Calu3 (cell line): ENCODE data around the gene CHMP6. TPM values are rescaled to one million over a fixed set of nuclear protein-coding genes. Genes with fewer than 3 reads are reported as not detected.

Experiments
- BruUV-seq: library from RNA; stranded (reverse); fragments of 400-500 nt; replicated peaks from 2 replicates; lab custom pipeline; 2021; lab: Mats Ljungman, UMichigan
- CTCF ChIA-PET: fragments of 300-600 bp; sonication (Branson Sonifier 250); formaldehyde crosslinking; loops from one replicate; lab custom pipeline; 2022; ENCODE audit warnings: antibody characterized with exemption; lab: Charles Lee
- DNase-seq: peaks from one replicate; pipeline ENCODE4 v3.0.0; 2022
- H3K27ac Mint-ChIP-seq: one replicate; pipeline ENCODE4 v1.8.0; 2022; ENCODE audit warnings: mixed read lengths; ENCODE audit not compliant: unreplicated experiment
- H3K27me3 Mint-ChIP-seq: one replicate; pipeline ENCODE4 v1.8.0; 2022; ENCODE audit warnings: mixed read lengths; ENCODE audit not compliant: unreplicated experiment
- H3K36me3 Mint-ChIP-seq: one replicate; pipeline ENCODE4 v1.8.0; 2022; ENCODE audit warnings: mild to moderate bottlenecking, moderate library complexity, mixed read lengths; ENCODE audit not compliant: insufficient read depth, unreplicated experiment
- H3K4me1 Mint-ChIP-seq: one replicate; pipeline ENCODE4 v1.8.0; 2022; ENCODE audit warnings: mild to moderate bottlenecking, low read depth, mixed read lengths; ENCODE audit not compliant: unreplicated experiment
- H3K4me3 Mint-ChIP-seq: one replicate; pipeline ENCODE4 v1.8.0; 2022; ENCODE audit warnings: mild to moderate bottlenecking, low read depth, moderate library complexity, mixed read lengths; ENCODE audit not compliant: unreplicated experiment
- H3K9me3 Mint-ChIP-seq: one replicate; pipeline ENCODE4 v1.8.0; 2022; ENCODE audit warnings: low read depth, mixed read lengths; ENCODE audit not compliant: unreplicated experiment
- intact Hi-C: fragments of 100-400 bp; cut with micrococcal nuclease; formaldehyde crosslinking; loops from one replicate; pipeline ENCODE4 v1.10.0; 2022; ENCODE audit not compliant: unreplicated experiment
- total RNA-seq: library from RNA; stranded (reverse); gene quantifications from 2 replicates; pipeline ENCODE4 v1.2.3, GENCODE V29; 2022
- TF ChIP-seq, protein P1 (sequence below): fragments of 200-600 bp; IDR thresholded peaks from one replicate; pipeline ENCODE4 v1.8.0; 2022; ENCODE audit warnings: antibody characterized with exemption; ENCODE audit not compliant: unreplicated experiment

The CHMP6 gene
- total RNA-seq, 1 experiment from 2014 or later, result 27.9 TPM

DNA sequence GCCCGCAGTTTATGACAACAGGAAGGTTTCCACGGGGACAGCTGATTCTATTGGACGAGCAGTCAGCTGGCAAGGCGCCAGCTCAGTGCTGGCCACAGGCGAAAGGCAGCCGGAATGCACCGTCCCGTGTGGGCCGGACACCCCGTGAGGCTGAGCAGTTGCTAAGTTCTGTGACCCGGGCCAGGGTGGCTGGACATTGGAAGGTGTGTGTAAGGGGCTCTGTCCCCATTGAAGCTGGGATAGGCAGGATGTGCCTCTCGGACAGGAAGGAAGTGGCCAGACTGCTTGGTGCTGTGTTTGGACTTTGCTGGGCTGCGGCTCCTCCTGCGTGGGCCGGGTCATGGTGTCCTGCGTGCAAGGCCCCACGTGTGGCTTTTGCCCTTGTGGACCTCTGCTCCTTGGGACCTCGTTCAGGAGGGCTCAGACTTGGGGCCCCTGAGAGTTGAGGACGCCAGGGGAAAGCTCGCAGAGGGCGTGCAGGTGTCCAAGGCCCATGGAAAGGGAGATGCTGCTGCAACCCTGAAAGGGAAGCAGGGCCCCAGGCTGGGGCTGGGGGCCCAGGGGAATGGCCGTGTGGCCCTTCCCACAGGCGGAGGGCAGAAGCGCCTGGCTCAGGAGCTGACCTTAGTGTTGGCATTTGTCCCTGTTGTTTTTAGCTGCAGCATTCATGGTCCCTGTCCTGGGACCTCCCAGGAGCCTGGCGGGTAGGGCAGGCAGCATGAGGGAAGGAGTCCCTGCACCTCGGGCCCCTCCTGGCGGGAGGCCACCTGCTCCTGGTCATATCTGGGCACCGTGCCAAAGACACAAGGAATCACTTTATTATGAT, 53.3 kb downstream of the CHMP6 start:
- no peaks in the 10 kb centered on the region for H3K9me3 Mint-ChIP-seq
- intact Hi-C loops, result loop anchor here (5.0 to 10.0 kb wide), 2 partner anchors 52 to 470 kb away; partner anchors contain the start of gene ACTG1
- H3K36me3 Mint-ChIP-seq, result peaks cover 73% of the 10 kb centered on the region
- TF ChIP-seq, protein P1, sequence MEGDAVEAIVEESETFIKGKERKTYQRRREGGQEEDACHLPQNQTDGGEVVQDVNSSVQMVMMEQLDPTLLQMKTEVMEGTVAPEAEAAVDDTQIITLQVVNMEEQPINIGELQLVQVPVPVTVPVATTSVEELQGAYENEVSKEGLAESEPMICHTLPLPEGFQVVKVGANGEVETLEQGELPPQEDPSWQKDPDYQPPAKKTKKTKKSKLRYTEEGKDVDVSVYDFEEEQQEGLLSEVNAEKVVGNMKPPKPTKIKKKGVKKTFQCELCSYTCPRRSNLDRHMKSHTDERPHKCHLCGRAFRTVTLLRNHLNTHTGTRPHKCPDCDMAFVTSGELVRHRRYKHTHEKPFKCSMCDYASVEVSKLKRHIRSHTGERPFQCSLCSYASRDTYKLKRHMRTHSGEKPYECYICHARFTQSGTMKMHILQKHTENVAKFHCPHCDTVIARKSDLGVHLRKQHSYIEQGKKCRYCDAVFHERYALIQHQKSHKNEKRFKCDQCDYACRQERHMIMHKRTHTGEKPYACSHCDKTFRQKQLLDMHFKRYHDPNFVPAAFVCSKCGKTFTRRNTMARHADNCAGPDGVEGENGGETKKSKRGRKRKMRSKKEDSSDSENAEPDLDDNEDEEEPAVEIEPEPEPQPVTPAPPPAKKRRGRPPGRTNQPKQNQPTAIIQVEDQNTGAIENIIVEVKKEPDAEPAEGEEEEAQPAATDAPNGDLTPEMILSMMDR, result no peak
- H3K4me1 Mint-ChIP-seq, result peaks cover 65% of the 10 kb centered on the region
- CTCF ChIA-PET, result interaction anchor here (1.2 to 2.0 kb wide), 5 partner anchors 20 to 58 kb away, joined by 3 to 9 read pairs (median 4); no protein-coding TSS in a partner anchor
- DNase-seq, result peak; percentile 88
- no peaks in the 10 kb centered on the region for H3K27me3 Mint-ChIP-seq
- H3K27ac Mint-ChIP-seq, result peak overlapping the region; percentile 95
- peak overlapping the region; percentile 64 for H3K4me3 Mint-ChIP-seq
- BruUV-seq, result no TSS peak

DNA sequence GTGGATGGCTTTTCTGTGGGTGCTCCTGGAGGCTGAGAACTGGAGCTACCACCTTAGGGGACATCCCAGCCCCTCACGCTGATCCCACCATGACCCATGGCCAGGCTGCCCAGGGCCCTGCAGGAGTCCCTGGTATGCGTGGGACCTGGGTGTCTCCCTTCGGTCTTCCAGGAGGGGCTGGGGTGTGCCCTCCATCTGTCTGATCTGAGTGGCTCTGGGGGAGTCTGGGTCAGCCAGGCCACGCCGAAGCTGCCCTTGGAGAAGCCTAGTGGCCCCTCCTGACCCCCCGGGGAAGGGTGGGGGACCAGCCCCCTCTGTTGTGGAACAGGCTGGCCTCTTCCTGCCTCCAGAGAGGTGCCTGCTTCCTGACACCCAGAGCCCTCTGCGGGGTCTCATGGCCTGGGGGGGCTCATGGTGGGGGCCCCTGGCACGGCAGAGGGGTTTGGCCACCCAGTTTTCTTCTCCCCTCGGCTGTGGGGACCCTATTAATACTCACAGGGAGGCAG, 54.0 kb downstream of the CHMP6 start:
- Mint-ChIP-seq H3K4me3 (peak overlapping the region; percentile 64), H3K36me3 (peaks cover 73% of the 10 kb centered on the region), H3K27me3 (no peaks in the 10 kb centered on the region), H3K27ac (peak overlapping the region; percentile 95), H3K4me1 (peaks cover 65% of the 10 kb centered on the region), H3K9me3 (no peaks in the 10 kb centered on the region)
- CTCF ChIA-PET, result interaction anchor here (1.8 to 2.0 kb wide), 2 partner anchors 19 to 52 kb away, joined by 4 to 9 read pairs; no protein-coding TSS in a partner anchor
- TF ChIP-seq, protein P1, result no peak
- no TSS peak for BruUV-seq
- intact Hi-C loops, result loop anchor here (10.0 kb wide), 1 partner anchor 469 kb away; the partner anchor contains the start of gene ACTG1
- DNase-seq, result no peak

DNA sequence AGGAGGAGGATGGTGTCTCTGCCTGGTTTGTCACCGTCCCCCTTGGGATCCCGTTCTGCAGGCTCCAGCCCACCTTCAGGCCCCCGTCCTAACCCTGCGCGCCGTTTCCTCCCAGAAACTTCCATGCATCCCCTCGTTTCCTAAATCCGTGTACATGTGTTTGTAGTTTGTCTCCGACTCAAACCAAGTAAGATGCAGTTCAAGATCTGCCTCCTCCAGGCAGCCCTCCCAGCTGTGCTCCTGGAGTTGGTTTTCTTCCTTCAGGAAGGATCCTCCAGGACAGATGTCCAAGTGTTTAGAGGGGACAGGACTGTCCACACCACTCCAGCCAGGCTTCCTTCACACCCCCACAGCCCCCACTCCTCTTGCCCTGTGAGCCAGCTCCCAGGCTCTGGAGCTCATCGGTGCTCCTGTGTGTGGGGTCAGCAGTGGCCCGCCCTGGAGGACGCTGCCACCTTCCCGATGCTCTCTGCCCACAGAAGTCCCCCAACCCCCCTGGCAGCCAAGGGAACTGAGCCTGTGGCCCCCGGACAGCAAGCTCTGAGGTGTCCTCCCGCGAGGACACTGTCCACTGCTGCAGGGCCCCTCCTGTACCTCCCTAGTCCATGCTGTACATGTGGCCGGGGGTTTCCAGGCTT, 54.6 kb downstream of the CHMP6 start:
- no peaks in the 10 kb centered on the region for H3K27me3 Mint-ChIP-seq
- CTCF ChIA-PET, result no interaction called here
- no TSS peak for BruUV-seq
- H3K4me1 Mint-ChIP-seq, result peaks cover 65% of the 10 kb centered on the region
- intact Hi-C loops, result loop anchor here (10.0 kb wide), 1 partner anchor 469 kb away; the partner anchor contains the start of gene ACTG1
- H3K9me3 Mint-ChIP-seq, result no peaks in the 10 kb centered on the region
- peaks cover 70% of the 10 kb centered on the region for H3K36me3 Mint-ChIP-seq
- H3K4me3 Mint-ChIP-seq, result peak overlapping the region; percentile 30
- TF ChIP-seq, protein P1, result no peak
- DNase-seq, result no peak
- H3K27ac Mint-ChIP-seq, result peak overlapping the region; percentile 31

DNA sequence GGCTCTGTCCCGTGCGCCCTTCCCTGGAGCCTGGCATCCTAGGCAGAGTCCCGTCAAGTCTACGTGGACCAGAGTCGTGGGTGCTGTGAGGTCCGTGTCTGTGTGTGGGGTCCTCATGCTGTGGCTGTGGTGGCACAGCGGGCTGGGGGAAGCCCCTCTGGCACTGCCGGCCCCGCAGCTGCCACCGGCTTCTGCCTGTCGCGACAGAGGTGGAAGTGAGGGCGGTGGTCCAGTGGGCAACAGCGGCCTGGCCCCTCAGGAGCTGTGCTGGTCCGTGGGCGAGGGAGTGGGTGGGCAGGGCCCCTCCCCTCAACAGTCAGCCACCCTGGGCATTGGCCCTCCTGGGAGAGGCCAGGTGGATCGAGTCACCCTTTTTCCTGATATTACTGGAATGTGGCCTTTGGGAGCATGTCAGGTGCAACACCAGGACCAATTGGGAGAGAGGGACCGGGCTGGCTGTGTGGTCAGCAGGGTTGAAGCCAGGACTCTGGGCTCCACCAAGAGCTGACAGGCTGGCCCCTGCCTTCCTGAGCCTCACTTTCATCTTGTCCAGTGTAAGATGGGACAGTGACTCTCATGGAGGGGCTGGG, 55.2 kb downstream of the CHMP6 start:
- peak overlapping the region; percentile 31 for H3K27ac Mint-ChIP-seq
- no peak for DNase-seq
- TF ChIP-seq, protein P1, result no peak
- peaks cover 66% of the 10 kb centered on the region for H3K36me3 Mint-ChIP-seq
- H3K4me1 Mint-ChIP-seq, result peaks cover 69% of the 10 kb centered on the region
- CTCF ChIA-PET, result no interaction called here
- H3K9me3 Mint-ChIP-seq, result no peaks in the 10 kb centered on the region
- BruUV-seq, result no TSS peak
- H3K27me3 Mint-ChIP-seq, result no peaks in the 10 kb centered on the region
- intact Hi-C loops, result loop anchor here (10.0 kb wide), 1 partner anchor 468 kb away; the partner anchor contains the start of gene ACTG1
- H3K4me3 Mint-ChIP-seq, result no peak overlapping the region
